Measurements from ENCODE around the gene ART3.

ART3 gene

GRCh38 chr4:76072760-76073159 lies 1.7 kb upstream of the ART3 start:
- Histone ChIP-seq H3K27ac (replicated peaks) (no peak overlapping the region), H3K4me3 (replicated peaks; ENCODE audit: insufficient read depth, low read length) (no peak overlapping the region), H3K27me3 (ENCODE audit: insufficient read depth, poor library complexity, severe bottlenecking) (no peaks in the 10 kb centered on the region)
- DNase-seq (ENCODE audit: low read depth in 1 of 2, low spot score in 1 of 2) = no peak
- TF ChIP-seq, protein P1, sequence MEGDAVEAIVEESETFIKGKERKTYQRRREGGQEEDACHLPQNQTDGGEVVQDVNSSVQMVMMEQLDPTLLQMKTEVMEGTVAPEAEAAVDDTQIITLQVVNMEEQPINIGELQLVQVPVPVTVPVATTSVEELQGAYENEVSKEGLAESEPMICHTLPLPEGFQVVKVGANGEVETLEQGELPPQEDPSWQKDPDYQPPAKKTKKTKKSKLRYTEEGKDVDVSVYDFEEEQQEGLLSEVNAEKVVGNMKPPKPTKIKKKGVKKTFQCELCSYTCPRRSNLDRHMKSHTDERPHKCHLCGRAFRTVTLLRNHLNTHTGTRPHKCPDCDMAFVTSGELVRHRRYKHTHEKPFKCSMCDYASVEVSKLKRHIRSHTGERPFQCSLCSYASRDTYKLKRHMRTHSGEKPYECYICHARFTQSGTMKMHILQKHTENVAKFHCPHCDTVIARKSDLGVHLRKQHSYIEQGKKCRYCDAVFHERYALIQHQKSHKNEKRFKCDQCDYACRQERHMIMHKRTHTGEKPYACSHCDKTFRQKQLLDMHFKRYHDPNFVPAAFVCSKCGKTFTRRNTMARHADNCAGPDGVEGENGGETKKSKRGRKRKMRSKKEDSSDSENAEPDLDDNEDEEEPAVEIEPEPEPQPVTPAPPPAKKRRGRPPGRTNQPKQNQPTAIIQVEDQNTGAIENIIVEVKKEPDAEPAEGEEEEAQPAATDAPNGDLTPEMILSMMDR (IDR thresholded peaks at IDR 0.05; ENCODE audit: insufficient read depth, low read length) = no peak
- TF ChIP-seq SPI1 (IDR thresholded peaks at IDR 0.05; ENCODE audit: borderline replicate concordance, low read depth) = no peak
- no peak for TF ChIP-seq POLR2AphosphoS5 (IDR thresholded peaks at IDR 0.05; ENCODE audit: low read depth)
- TF ChIP-seq, protein P2, sequence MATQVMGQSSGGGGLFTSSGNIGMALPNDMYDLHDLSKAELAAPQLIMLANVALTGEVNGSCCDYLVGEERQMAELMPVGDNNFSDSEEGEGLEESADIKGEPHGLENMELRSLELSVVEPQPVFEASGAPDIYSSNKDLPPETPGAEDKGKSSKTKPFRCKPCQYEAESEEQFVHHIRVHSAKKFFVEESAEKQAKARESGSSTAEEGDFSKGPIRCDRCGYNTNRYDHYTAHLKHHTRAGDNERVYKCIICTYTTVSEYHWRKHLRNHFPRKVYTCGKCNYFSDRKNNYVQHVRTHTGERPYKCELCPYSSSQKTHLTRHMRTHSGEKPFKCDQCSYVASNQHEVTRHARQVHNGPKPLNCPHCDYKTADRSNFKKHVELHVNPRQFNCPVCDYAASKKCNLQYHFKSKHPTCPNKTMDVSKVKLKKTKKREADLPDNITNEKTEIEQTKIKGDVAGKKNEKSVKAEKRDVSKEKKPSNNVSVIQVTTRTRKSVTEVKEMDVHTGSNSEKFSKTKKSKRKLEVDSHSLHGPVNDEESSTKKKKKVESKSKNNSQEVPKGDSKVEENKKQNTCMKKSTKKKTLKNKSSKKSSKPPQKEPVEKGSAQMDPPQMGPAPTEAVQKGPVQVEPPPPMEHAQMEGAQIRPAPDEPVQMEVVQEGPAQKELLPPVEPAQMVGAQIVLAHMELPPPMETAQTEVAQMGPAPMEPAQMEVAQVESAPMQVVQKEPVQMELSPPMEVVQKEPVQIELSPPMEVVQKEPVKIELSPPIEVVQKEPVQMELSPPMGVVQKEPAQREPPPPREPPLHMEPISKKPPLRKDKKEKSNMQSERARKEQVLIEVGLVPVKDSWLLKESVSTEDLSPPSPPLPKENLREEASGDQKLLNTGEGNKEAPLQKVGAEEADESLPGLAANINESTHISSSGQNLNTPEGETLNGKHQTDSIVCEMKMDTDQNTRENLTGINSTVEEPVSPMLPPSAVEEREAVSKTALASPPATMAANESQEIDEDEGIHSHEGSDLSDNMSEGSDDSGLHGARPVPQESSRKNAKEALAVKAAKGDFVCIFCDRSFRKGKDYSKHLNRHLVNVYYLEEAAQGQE (IDR thresholded peaks at IDR 0.05; ENCODE audit: insufficient replicate concordance, low read depth) = no peak
- TF ChIP-seq GABPA (IDR thresholded peaks at IDR 0.05; ENCODE audit: low read depth) = no peak

- TF ChIP-seq, protein P1 (IDR thresholded peaks at IDR 0.05; ENCODE audit: insufficient read depth, low read length) = no peak
- TF ChIP-seq POLR2AphosphoS5 (IDR thresholded peaks at IDR 0.05; ENCODE audit: low read depth) (no peak), SPI1 (IDR thresholded peaks at IDR 0.05; ENCODE audit: borderline replicate concordance, low read depth) (no peak), GABPA (IDR thresholded peaks at IDR 0.05; ENCODE audit: low read depth) (no peak)
- TF ChIP-seq, protein P2 (IDR thresholded peaks at IDR 0.05; ENCODE audit: insufficient replicate concordance, low read depth) = no peak
- H3K27ac ChIP-seq (replicated peaks) = no peak overlapping the region
- no peak for DNase-seq (ENCODE audit: low read depth in 1 of 2, low spot score in 1 of 2)
- H3K4me3 ChIP-seq (replicated peaks; ENCODE audit: insufficient read depth, low read length) = no peak overlapping the region
- no peaks in the 10 kb centered on the region for H3K27me3 ChIP-seq (ENCODE audit: insufficient read depth, poor library complexity, severe bottlenecking)
Observed at GRCh38 chr4:76074993-76075600, 588 bp downstream of the ART3 start.

DNA sequence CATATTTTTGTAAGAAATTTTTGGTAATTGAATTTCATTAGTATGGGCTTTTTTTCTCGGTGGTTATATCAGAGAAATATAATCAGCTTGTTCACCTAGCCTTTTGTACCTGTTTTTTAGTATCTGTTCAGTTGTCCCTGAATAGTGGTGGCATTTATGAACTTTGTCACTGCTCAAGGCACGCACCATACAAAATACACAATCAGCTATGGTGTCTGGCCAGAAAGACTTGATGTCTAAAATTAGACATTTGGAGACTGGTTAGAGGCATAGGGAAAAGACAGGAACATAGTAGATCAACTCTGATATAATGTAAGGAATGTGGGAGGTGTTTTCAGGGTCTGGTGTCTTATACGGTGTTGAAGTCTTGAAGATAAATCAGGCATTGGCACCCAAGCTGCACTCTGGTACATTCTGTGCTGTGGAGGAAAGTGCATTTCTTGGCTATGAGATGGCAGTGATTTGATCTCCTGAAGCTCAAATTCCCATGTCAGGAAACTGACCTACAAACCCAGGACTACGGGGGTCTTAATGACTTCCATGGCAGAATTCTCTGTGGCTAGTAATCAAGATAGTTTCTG lies 3.6 kb downstream of the ART3 start:
- H3K4me3 ChIP-seq (replicated peaks; ENCODE audit: insufficient read depth, low read length) = no peak overlapping the region
- H3K27me3 ChIP-seq (ENCODE audit: insufficient read depth, poor library complexity, severe bottlenecking) = no peaks in the 10 kb centered on the region
- TF ChIP-seq, protein P1 (IDR thresholded peaks at IDR 0.05; ENCODE audit: insufficient read depth, low read length) = no peak
- no peak for TF ChIP-seq SPI1 (IDR thresholded peaks at IDR 0.05; ENCODE audit: borderline replicate concordance, low read depth)
- H3K27ac ChIP-seq (replicated peaks) = no peak overlapping the region
- no peak for DNase-seq (ENCODE audit: low read depth in 1 of 2, low spot score in 1 of 2)

Data from HL-60 (cell line).